Fibroblast of villous mesenchyme (primary cell): ENCODE results near the gene GPATCH1. TPM values are rescaled to one million over a fixed set of nuclear protein-coding genes. Genes with fewer than 3 reads are reported as not detected.
A peak's percentile ranks its signal among the peaks of the same experiment; 100 is the strongest.

Experiments used
- DNase-seq: peaks from one replicate; pipeline ENCODE4 v3.0.0-alpha.2; 2010; ENCODE audit warnings: low read depth
- H3K4me3 ChIP-seq: 2 replicates; pipeline ENCODE4 v1.5.1; 2011; ENCODE audit warnings: low read depth, mild to moderate bottlenecking, low read length
- CTCF ChIP-seq: IDR thresholded peaks from 2 replicates; pipeline ENCODE4 v1.5.1; 2012; ENCODE audit warnings: low read depth, mild to moderate bottlenecking, low read length; ENCODE audit not compliant: insufficient read depth
- total RNA-seq: library from RNA; depleted of rRNA; stranded (reverse); fragments of >200 nt; gene quantifications from 2 replicates; pipeline ENCODE4 v1.2.3, GENCODE V29; 2012

Gene GPATCH1
- total RNA-seq, 1 donor = 7.8 TPM

GRCh38 chr19:33167438-33167837 lies 86.5 kb downstream of the GPATCH1 start:
- DNase-seq = no peak
- H3K4me3 ChIP-seq = no peak overlapping the region
- no peak for TF ChIP-seq CTCF

GRCh38 chr19:33168528-33168927 lies 87.5 kb downstream of the GPATCH1 start:
- no peak overlapping the region for H3K4me3 ChIP-seq
- no peak for TF ChIP-seq CTCF
- DNase-seq = no peak

GRCh38 chr19:33171222-33171795 lies 90.3 kb downstream of the GPATCH1 start:
- H3K4me3 ChIP-seq = no peak overlapping the region
- no peak for DNase-seq
- no peak for TF ChIP-seq CTCF

GRCh38 chr19:33171916-33172359 lies 91.0 kb downstream of the GPATCH1 start:
- TF ChIP-seq CTCF = no peak
- H3K4me3 ChIP-seq = no peak overlapping the region
- DNase-seq = peak; percentile 44

GRCh38 chr19:33174186-33174585 lies 93.2 kb downstream of the GPATCH1 start:
- H3K4me3 ChIP-seq = no peak overlapping the region
- no peak for TF ChIP-seq CTCF
- DNase-seq = no peak

DNA sequence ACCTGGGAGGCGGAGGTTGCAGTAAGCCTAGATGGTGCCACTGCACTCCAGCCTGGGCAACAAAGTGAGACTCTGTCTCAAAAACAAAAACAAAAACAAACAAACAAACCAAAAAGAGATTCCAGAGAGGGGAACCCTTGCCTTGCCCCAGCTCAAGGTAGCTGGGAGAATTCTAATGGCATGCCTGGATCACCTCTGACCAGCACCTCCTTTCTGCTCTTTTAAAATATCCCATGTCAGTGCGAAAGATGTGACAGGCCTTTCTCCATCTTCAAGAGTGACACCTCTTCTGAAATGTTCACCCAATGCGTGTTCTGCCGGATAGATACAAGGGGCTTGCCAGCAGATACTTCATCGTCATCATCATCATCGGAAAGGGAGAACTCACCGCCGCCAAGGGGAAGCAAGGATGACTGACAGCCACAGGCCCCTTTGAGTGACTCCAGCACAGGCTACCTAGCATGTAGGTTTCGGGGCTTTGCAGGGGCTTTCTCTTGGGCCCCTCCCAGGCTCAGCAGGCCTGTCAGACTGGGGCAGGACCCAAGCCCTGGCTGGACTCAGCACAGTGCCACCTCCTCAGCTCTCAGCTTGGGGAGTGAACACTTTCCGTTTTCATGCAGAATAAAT lies 94.3 kb downstream of the GPATCH1 start:
- no peak overlapping the region for H3K4me3 ChIP-seq
- no peak for DNase-seq
- TF ChIP-seq CTCF = no peak
